HepG2 (cell line): ENCODE data around the gene LIPT1. TPM values are rescaled to one million over a fixed set of nuclear protein-coding genes. Genes with fewer than 3 reads are reported as not detected.
A peak's percentile ranks its signal among the peaks of the same experiment; 100 is the strongest.

Experiments
- BRCA1 ChIP-seq: sonication (generic); formaldehyde crosslinking; IDR thresholded peaks from 2 replicates; pipeline ENCODE4 v1.4.0; 2020; ENCODE audit warnings: missing genetic modification reagents
- CREM ChIP-seq, 2 experiments: sonication (generic) in 1 of 2; formaldehyde crosslinking in 1 of 2; IDR thresholded peaks; 2 replicates each; pipeline versions ENCODE4 v1.4.0 to v1.6.1; 2016 to 2020; ENCODE audit warnings: antibody characterized with exemption in 1 of 2, mild to moderate bottlenecking in 1 of 2, missing genetic modification reagents in 1 of 2
- DMTF1 ChIP-seq: sonication (generic); formaldehyde crosslinking; IDR thresholded peaks from 2 replicates; pipeline ENCODE4 v1.4.0; 2020; ENCODE audit warnings: mild to moderate bottlenecking, missing genetic modification reagents
- DNMT1 ChIP-seq: sonication (generic); formaldehyde crosslinking; IDR thresholded peaks from 2 replicates; pipeline ENCODE4 v1.5.1; 2020; ENCODE audit warnings: mild to moderate bottlenecking, missing genetic modification reagents
- GATAD1 ChIP-seq: IDR thresholded peaks from 2 replicates; pipeline ENCODE4 v1.6.1; 2016; ENCODE audit warnings: missing genetic modification reagents, missing compliant biosample characterization
- JARID2 ChIP-seq: sonication (generic); formaldehyde crosslinking; IDR thresholded peaks from 2 replicates; pipeline ENCODE4 v1.8.1; 2023; ENCODE audit warnings: missing genetic modification reagents, inconsistent platforms; ENCODE audit not compliant: insufficient replicate concordance
- RBFOX2 ChIP-seq: fragments of 200-400 bp; formaldehyde crosslinking; IDR thresholded peaks from 2 replicates; pipeline ENCODE4 v1.6.1; 2017; ENCODE audit warnings: low read depth, mild to moderate bottlenecking, low read length
- TCF7 ChIP-seq: sonication (generic); IDR thresholded peaks from 2 replicates; pipeline ENCODE4 v1.6.1; 2016; ENCODE audit warnings: antibody characterized with exemption, low read depth
- ZBTB7B ChIP-seq: sonication (generic); formaldehyde crosslinking; IDR thresholded peaks from 2 replicates; pipeline ENCODE4 v1.4.0; 2020; ENCODE audit warnings: missing genetic modification reagents
- ZFP37 ChIP-seq: sonication (generic); formaldehyde crosslinking; IDR thresholded peaks from 2 replicates; pipeline ENCODE4 v1.4.0; 2020; ENCODE audit warnings: missing genetic modification reagents, borderline replicate concordance
- ZNF256 ChIP-seq: sonication (generic); formaldehyde crosslinking; conservative IDR thresholded peaks from 2 replicates; pipeline ENCODE4 v1.4.0; 2020; ENCODE audit warnings: missing genetic modification reagents
- ZNF574 ChIP-seq: sonication (generic); formaldehyde crosslinking; IDR thresholded peaks from 2 replicates; pipeline ENCODE4 v1.4.0; 2020; ENCODE audit warnings: missing genetic modification reagents
- ZNF816 ChIP-seq: sonication (generic); formaldehyde crosslinking; IDR thresholded peaks from 2 replicates; pipeline ENCODE4 v1.8.0; 2022; ENCODE audit warnings: missing genetic modification reagents, mild to moderate bottlenecking, borderline replicate concordance
- ZNF841 ChIP-seq: sonication (generic); formaldehyde crosslinking; IDR thresholded peaks from 2 replicates; pipeline ENCODE4 v1.8.1; 2023; ENCODE audit warnings: missing genetic modification reagents, borderline replicate concordance
- ZSCAN20 ChIP-seq: sonication (generic); formaldehyde crosslinking; IDR thresholded peaks from 2 replicates; pipeline ENCODE4 v1.4.0; 2020; ENCODE audit warnings: missing genetic modification reagents, mild to moderate bottlenecking, borderline replicate concordance
- ZSCAN5A ChIP-seq: sonication (generic); formaldehyde crosslinking; IDR thresholded peaks from 2 replicates; pipeline ENCODE4 v1.8.0; 2022; ENCODE audit warnings: mild to moderate bottlenecking, missing genetic modification reagents, borderline replicate concordance
- polyA plus RNA-seq, 8 experiments: library from polyadenylated mRNA; depleted of rRNA in 3 of 8; stranded (reverse) in 7 of 8; unstranded in 1 of 8; fragments of >200 nt; fragmentation: Illumina TruSeq in 4 of 8; extraction: Trizol in 4 of 8; gene quantifications; 2 replicates each; pipeline versions ENCODE4 v1.2.1 to v1.2.3, GENCODE V29; 2011 to 2016; ENCODE audit warnings: low read depth in 4 of 8, missing spikeins in 1 of 8, mixed read lengths in 1 of 8; ENCODE audit not compliant: insufficient read depth in 1 of 8
- total RNA-seq, 5 experiments: library from RNA; depleted of rRNA; stranded (reverse); fragments of >200 nt; fragmentation: Illumina TruSeq; extraction: Trizol; gene quantifications; 2 replicates each; pipeline ENCODE4 v1.2.3, GENCODE V29; 2016; ENCODE audit warnings: low read depth in 1 of 5
- TF ChIP-seq, protein P1 (sequence below): sonication (generic); formaldehyde crosslinking; IDR thresholded peaks from 2 replicates; pipeline ENCODE4 v1.4.0; 2020; ENCODE audit warnings: low read depth, missing genetic modification reagents

LIPT1 gene
- total and polyA plus RNA-seq, 2 of the 13 experiments (the other 11 are each of a cell fraction or from before 2014, with no cell fraction given), result 8.0 to 9.6 TPM

GRCh38 chr2:99180755-99181623 lies 26.2 kb downstream of the LIPT1 start, which contains the start of the genes MITD1 and MRPL30 (continued):
- peak; percentile 78; the same call in 1 of the 2 replicates for TF ChIP-seq ZSCAN5A
- peak; percentile 94; the same call in 1 of the 2 replicates for TF ChIP-seq ZNF256 (CRISPR knock-in tag)
- TF ChIP-seq DNMT1, result peak; percentile 97
- TF ChIP-seq, protein P1, sequence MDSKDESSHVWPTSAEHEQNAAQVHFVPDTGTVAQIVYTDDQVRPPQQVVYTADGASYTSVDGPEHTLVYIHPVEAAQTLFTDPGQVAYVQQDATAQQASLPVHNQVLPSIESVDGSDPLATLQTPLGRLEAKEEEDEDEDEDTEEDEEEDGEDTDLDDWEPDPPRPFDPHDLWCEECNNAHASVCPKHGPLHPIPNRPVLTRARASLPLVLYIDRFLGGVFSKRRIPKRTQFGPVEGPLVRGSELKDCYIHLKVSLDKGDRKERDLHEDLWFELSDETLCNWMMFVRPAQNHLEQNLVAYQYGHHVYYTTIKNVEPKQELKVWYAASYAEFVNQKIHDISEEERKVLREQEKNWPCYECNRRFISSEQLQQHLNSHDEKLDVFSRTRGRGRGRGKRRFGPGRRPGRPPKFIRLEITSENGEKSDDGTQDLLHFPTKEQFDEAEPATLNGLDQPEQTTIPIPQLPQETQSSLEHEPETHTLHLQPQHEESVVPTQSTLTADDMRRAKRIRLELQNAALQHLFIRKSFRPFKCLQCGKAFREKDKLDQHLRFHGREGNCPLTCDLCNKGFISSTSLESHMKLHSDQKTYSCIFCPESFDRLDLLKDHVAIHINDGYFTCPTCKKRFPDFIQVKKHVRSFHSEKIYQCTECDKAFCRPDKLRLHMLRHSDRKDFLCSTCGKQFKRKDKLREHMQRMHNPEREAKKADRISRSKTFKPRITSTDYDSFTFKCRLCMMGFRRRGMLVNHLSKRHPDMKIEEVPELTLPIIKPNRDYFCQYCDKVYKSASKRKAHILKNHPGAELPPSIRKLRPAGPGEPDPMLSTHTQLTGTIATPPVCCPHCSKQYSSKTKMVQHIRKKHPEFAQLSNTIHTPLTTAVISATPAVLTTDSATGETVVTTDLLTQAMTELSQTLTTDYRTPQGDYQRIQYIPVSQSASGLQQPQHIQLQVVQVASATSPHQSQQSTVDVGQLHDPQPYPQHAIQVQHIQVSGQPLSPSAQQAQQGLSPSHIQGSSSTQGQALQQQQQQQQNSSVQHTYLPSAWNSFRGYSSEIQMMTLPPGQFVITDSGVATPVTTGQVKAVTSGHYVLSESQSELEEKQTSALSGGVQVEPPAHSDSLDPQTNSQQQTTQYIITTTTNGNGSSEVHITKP (CRISPR knock-in tag), result peak; percentile 97
- peak; percentile 29 for TF ChIP-seq JARID2 (CRISPR knock-in tag)
- TF ChIP-seq CREM (IDR thresholded peaks at IDR 0.05), result peak; percentile 90
- TF ChIP-seq CREM (CRISPR knock-in tag; IDR thresholded peaks at IDR 0.05), result no peak
- TF ChIP-seq RBFOX2, result peak; percentile 56
- TF ChIP-seq ZBTB7B (CRISPR knock-in tag), result peak; percentile 91
- TF ChIP-seq BRCA1 (CRISPR knock-in tag), result no peak
- TF ChIP-seq ZNF841 (CRISPR knock-in tag), result 0 out of 2 replicates have a peak, but pooled peaks have one; percentile 60
- 0 out of 2 replicates have a peak, but pooled peaks have one; percentile 94 for TF ChIP-seq ZFP37 (CRISPR knock-in tag)
- no peak; the same call in 1 of the 2 replicates for TF ChIP-seq ZSCAN20 (CRISPR knock-in tag)
- TF ChIP-seq GATAD1 (CRISPR knock-in tag), result peak; percentile 99
- peak; percentile 82 for TF ChIP-seq ZNF816 (CRISPR knock-in tag)
- peak; percentile 98 for TF ChIP-seq ZNF574 (CRISPR knock-in tag)
- TF ChIP-seq DMTF1 (CRISPR knock-in tag), result 0 out of 2 replicates have a peak, but pooled peaks have one; percentile 50
- no peak; the same call in 1 of the 2 replicates for TF ChIP-seq TCF7
